RWPE2 (cell line): ENCODE results near the gene SNX4.
"Not testable (repeated sequence)": the region's sequence is repeated elsewhere in the genome, so short reads cannot be mapped to it uniquely, and the experiment has no call there.

ENCODE experiments used
- ATAC-seq: fragments of 200-7000 bp; cut with Tn5 transposase; 3 replicates; pipeline ENCODE4 v1.9.1; 2021; ENCODE audit warnings: low read depth
- DNase-seq: peaks from one replicate; pipeline ENCODE4 v3.0.0-alpha.2; 2020; ENCODE audit warnings: low spot score
- H3K27ac ChIP-seq: fragments of 450-650 bp; 2 replicates; pipeline ENCODE4 v1.5.1; 2017; ENCODE audit warnings: mild to moderate bottlenecking; ENCODE audit not compliant: poor library complexity, severe bottlenecking
- H3K27me3 ChIP-seq: fragments of 250-450 bp; sonication (Bioruptor Pico); 2 replicates; pipeline ENCODE4 v1.5.1; 2021; ENCODE audit warnings: mild to moderate bottlenecking, moderate library complexity; ENCODE audit not compliant: insufficient read depth, poor library complexity, severe bottlenecking
- H3K36me3 ChIP-seq: fragments of 250-450 bp; sonication (Bioruptor Pico); 2 replicates; pipeline ENCODE4 v1.5.1; 2020; ENCODE audit warnings: low read depth, mild to moderate bottlenecking, moderate library complexity
- H3K4me1 ChIP-seq: fragments of 250-450 bp; sonication (Bioruptor Pico); 2 replicates; pipeline ENCODE4 v1.5.1; 2021; ENCODE audit warnings: mild to moderate bottlenecking, moderate library complexity; ENCODE audit not compliant: insufficient read depth, poor library complexity, severe bottlenecking
- H3K4me3 ChIP-seq: fragments of 250-450 bp; sonication (Bioruptor Pico); 2 replicates; pipeline ENCODE4 v1.5.1; 2021; ENCODE audit warnings: mild to moderate bottlenecking, moderate library complexity; ENCODE audit not compliant: severe bottlenecking
- H3K9me3 ChIP-seq: fragments of 250-450 bp; sonication (Bioruptor Pico); 2 replicates; pipeline ENCODE4 v1.5.1; 2021; ENCODE audit warnings: mild to moderate bottlenecking, moderate library complexity; ENCODE audit not compliant: severe bottlenecking
- CTCF ChIP-seq: fragments of 450-650 bp; IDR thresholded peaks from one replicate; pipeline ENCODE4 v1.5.1; 2017; ENCODE audit warnings: mild to moderate bottlenecking, moderate library complexity; ENCODE audit not compliant: poor library complexity, severe bottlenecking

SNX4 gene

GRCh38 chr3:125507128-125507527 lies 12.9 kb downstream of the SNX4 start:
- ATAC-seq (no peak), DNase-seq (no peak)
- no peak for TF ChIP-seq CTCF
- peaks cover 5% of the 10 kb centered on the region for H3K4me1 ChIP-seq
- H3K4me3 ChIP-seq: no peak overlapping the region
- H3K27ac ChIP-seq: no peak overlapping the region
- H3K27me3 ChIP-seq: no peaks in the 10 kb centered on the region
- peaks cover 42% of the 10 kb centered on the region for H3K36me3 ChIP-seq
- H3K9me3 ChIP-seq: no peaks in the 10 kb centered on the region

GRCh38 chr3:125498630-125499029 lies 21.4 kb downstream of the SNX4 start:
- TF ChIP-seq CTCF: no peak
- H3K4me1 ChIP-seq: peaks cover 9% of the 10 kb centered on the region
- H3K36me3 ChIP-seq: peaks cover 62% of the 10 kb centered on the region
- no peak for DNase-seq
- no peaks in the 10 kb centered on the region for H3K9me3 ChIP-seq
- no peaks in the 10 kb centered on the region for H3K27me3 ChIP-seq
- no peak overlapping the region for H3K27ac ChIP-seq
- no peak for ATAC-seq
- no peak overlapping the region for H3K4me3 ChIP-seq

GRCh38 chr3:125496701-125497100 lies 23.3 kb downstream of the SNX4 start:
- H3K27me3 ChIP-seq: no peaks in the 10 kb centered on the region
- TF ChIP-seq CTCF: no peak
- ATAC-seq: no peak
- no peak for DNase-seq
- H3K27ac ChIP-seq: no peak overlapping the region
- H3K9me3 ChIP-seq: no peaks in the 10 kb centered on the region
- peaks cover 63% of the 10 kb centered on the region for H3K36me3 ChIP-seq
- no peak overlapping the region for H3K4me3 ChIP-seq
- peaks cover 6% of the 10 kb centered on the region for H3K4me1 ChIP-seq

GRCh38 chr3:125482406-125482805 lies 37.6 kb downstream of the SNX4 start:
- no peaks in the 10 kb centered on the region for H3K4me1 ChIP-seq
- H3K9me3 ChIP-seq: no peaks in the 10 kb centered on the region
- peaks cover 19% of the 10 kb centered on the region for H3K36me3 ChIP-seq
- H3K27me3 ChIP-seq: no peaks in the 10 kb centered on the region
- DNase-seq (no peak), ATAC-seq (no peak)
- no peak for TF ChIP-seq CTCF
- H3K4me3 ChIP-seq: no peak overlapping the region
- H3K27ac ChIP-seq: no peak overlapping the region

GRCh38 chr3:125481786-125482185 lies 38.2 kb downstream of the SNX4 start:
- H3K27me3 ChIP-seq: no peaks in the 10 kb centered on the region
- no peak for TF ChIP-seq CTCF
- peaks cover 22% of the 10 kb centered on the region for H3K36me3 ChIP-seq
- no peak for DNase-seq
- no peak for ATAC-seq
- no peaks in the 10 kb centered on the region for H3K9me3 ChIP-seq
- no peaks in the 10 kb centered on the region for H3K4me1 ChIP-seq
- H3K4me3 ChIP-seq: no peak overlapping the region
- no peak overlapping the region for H3K27ac ChIP-seq

GRCh38 chr3:125481375-125481759 lies 38.6 kb downstream of the SNX4 start:
- not testable (repeated sequence) for DNase-seq, H3K27ac ChIP-seq, H3K9me3 ChIP-seq, H3K4me3 ChIP-seq, H3K27me3 ChIP-seq, ATAC-seq, H3K4me1 ChIP-seq
- peaks cover 24% of the 10 kb centered on the region for H3K36me3 ChIP-seq
